ENCODE measurements around the gene PPP2R1B.

DNA sequence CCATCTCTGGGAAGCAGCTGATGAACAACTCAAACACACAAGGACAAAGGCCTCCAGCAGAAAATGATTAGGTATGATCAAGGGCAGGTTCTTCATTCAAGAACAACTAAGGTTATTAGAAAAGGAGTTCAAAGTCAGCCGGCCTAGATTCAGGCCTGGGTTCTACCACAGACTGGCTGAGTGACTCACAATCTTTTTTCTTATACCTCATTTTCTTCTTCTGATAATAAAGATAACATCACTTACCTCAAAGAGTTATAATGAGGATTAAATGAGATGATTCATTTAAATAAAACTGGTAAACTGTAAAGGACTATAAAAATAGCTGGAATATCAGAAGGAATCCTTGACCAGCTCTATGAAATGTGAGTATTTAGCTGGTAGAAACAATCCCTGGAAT lies 49.3 kb upstream of the PPP2R1B start:
- TF ChIP-seq ZNF274 (IDR thresholded peaks at IDR 0.05; ENCODE audit: borderline replicate concordance, extremely low read depth, low read length) (no peak), POLR2A (IDR thresholded peaks at IDR 0.05; ENCODE audit: control extremely low read depth in 1 of 2, low read depth in 2 of 2, low read length in 2 of 2) (no peak), MAFK (IDR thresholded peaks at IDR 0.05; ENCODE audit: low read depth, low read length) (no peak), RFX5 (IDR thresholded peaks at IDR 0.05; ENCODE audit: borderline replicate concordance, low read depth, low read length) (no peak), EZH2 (IDR thresholded peaks at IDR 0.05; ENCODE audit: low read depth, low read length, severe bottlenecking) (no peak), JUN (IDR thresholded peaks at IDR 0.05; ENCODE audit: low read depth, low read length) (no peak), EP300 (IDR thresholded peaks at IDR 0.05; ENCODE audit: borderline replicate concordance in 1 of 2, low read depth in 2 of 2, low read length in 2 of 2) (no peak), CTCF (IDR thresholded peaks at IDR 0.05; ENCODE audit: control extremely low read depth in 1 of 3, insufficient read depth in 1 of 3, low read depth in 1 of 3, low read length in 3 of 3) (no peak), ATF3 (IDR thresholded peaks at IDR 0.05; ENCODE audit: insufficient read depth, low read depth, low read length) (no peak)

Data from H1 (cell line).